ENCODE measurements around the gene ABCB8. TPM values are rescaled to one million over a fixed set of nuclear protein-coding genes. Genes with fewer than 3 reads are reported as not detected.

Gene ABCB8
- total RNA-seq, 1 donor from 2014 or later, result 53.0 TPM

Other genes with a start within 250 kb of the ABCB8 start
- gene TMEM176B, start 228.1 kb upstream of the ABCB8 start, total RNA-seq, result not detected in 2 replicates
- gene TMEM176A, start 227.7 kb upstream of the ABCB8 start, total RNA-seq, result not detected in 2 replicates
- 0.21 and 0.62 TPM in 2 replicates for gene AOC1, start 175.9 kb upstream of the ABCB8 start, total RNA-seq
- gene KCNH2, start 50.1 kb upstream of the ABCB8 start, total RNA-seq, result 6.9 and 8.7 TPM in 2 replicates
- gene NOS3, start 37.4 kb upstream of the ABCB8 start, total RNA-seq, result not detected in 2 replicates
- gene ATG9B, start 4.0 kb upstream of the ABCB8 start, total RNA-seq, result 0.11 and 0.21 TPM in 2 replicates
- gene ASIC3, start 20.1 kb downstream of the ABCB8 start, total RNA-seq, result 3.6 and 5.5 TPM in 2 replicates
- 34.0 TPM in 2 replicates for gene CDK5, start 29.4 kb downstream of the ABCB8 start, total RNA-seq
- gene SLC4A2, start 31.1 kb downstream of the ABCB8 start, total RNA-seq, result 516 and 662 TPM in 2 replicates
- gene FASTK, start 52.4 kb downstream of the ABCB8 start, total RNA-seq, result 177 and 198 TPM in 2 replicates
- gene TMUB1, start 55.0 kb downstream of the ABCB8 start, total RNA-seq, result 59.9 and 60.7 TPM in 2 replicates
- gene AGAP3, start 58.0 kb downstream of the ABCB8 start, total RNA-seq, result 110 and 115 TPM in 2 replicates
- gene GBX1, start 139.2 kb downstream of the ABCB8 start, total RNA-seq, result not detected in 2 replicates
- gene ASB10, start 158.8 kb downstream of the ABCB8 start, total RNA-seq, result 0.99 TPM in 1 of 2 replicates, not detected in the other
- not detected in 2 replicates for gene H2BK1, start 182.0 kb downstream of the ABCB8 start, total RNA-seq
- 102 and 105 TPM in 2 replicates for gene ABCF2, start 198.8 kb downstream of the ABCB8 start, total RNA-seq
- 136 and 142 TPM in 2 replicates for gene CHPF2, start 204.0 kb downstream of the ABCB8 start, total RNA-seq
- 251 and 274 TPM in 2 replicates for gene SMARCD3, start 220.2 kb downstream of the ABCB8 start, total RNA-seq